GM18870 (cell line): Measurements from ENCODE around the gene KATNAL2.
"Not testable (repeated sequence)": the region's sequence is repeated elsewhere in the genome, so short reads cannot be mapped to it uniquely, and the experiment has no call there.

ENCODE experiments used
- ATAC-seq: cut with Tn5 transposase; IDR thresholded peaks from one replicate; pipeline ENCODE4 v1.9.1; 2021; ENCODE audit warnings: moderate library complexity; ENCODE audit not compliant: unreplicated experiment

The KATNAL2 gene

GRCh38 chr18:47032945-47033344 lies 115.5 kb downstream of the KATNAL2 start:
- ATAC-seq, result no peak

- ATAC-seq, result not testable (repeated sequence)
Measured at GRCh38 chr18:47034591-47034990, 117.2 kb downstream of the KATNAL2 start.

GRCh38 chr18:47035156-47035671 lies 117.8 kb downstream of the KATNAL2 start, which contains the start of gene ELOA2:
ELOA2 (minus strand) TSS chr18:47035621; CDS start chr18:47035264, 357 bp downstream.
- ATAC-seq, result no peak

DNA sequence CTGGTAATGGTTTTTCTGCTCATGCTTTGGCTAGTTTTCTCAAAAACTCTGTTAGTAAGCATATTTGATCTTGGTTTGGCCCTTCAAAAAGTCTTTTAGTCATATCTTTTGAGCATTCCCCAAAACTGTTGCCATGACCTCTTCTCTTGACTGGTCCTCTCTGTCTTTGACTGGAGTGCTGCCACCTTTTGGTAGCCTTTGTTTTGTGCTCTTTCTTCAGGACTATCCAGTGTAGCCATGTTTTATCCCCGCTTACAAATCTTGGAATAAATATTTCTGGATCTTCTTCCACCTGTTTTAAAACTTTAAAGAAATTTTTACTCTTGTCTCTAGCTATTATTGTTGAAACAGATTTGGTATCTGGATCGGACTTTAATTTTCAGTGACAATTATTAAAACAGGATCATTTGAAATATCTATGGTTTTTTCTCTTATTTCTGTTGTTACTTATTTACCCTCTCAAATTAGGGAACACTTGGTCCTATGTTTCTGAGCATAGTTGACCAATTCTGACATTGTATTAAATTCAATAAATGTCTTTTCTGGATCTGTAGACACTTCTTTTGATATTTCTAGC lies 119.0 kb downstream of the KATNAL2 start:
- no peak for ATAC-seq

GRCh38 chr18:47036927-47037578 lies 119.7 kb downstream of the KATNAL2 start:
- no peak for ATAC-seq

DNA sequence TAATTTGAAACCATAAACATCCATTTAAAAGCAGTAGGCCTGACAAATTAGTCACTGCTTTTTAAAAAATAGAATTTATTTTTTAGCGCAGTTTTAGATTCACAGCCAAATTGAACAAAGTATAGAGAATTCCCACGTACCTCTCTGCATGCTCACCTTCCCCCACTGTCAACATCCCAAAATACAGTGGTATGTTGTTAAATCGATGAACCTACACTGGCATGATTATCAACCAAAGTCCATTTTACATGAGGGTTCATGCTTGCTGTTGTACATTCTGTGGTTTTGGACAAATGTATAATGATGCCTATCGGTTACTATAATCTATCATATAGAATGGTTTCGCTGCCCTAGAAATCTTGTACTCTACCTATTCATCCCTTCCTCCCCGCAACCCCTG lies 123.6 kb downstream of the KATNAL2 start:
- ATAC-seq, result no peak

DNA sequence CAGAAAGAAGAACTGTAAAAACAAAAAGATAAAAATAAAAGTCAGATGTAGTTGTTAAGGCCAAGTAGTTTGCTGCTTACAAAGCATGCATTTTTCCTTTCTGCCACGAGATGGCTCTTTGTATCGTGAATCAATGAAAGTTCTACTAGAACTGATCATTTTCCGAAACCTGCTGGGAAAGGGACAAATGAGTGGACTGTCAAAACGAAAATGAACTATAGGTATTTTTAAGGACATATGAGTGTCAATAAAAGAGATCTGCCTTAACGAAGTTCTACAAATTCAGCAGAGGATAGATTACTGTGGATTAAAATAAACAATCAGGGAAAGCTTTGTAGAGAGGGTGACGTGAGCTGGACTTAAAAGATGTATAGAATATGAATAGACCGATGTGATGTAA lies 133.1 kb downstream of the KATNAL2 start:
- no peak for ATAC-seq

GRCh38 chr18:47054369-47054768 lies 137.0 kb downstream of the KATNAL2 start:
- no peak for ATAC-seq

- ATAC-seq, result no peak
Measured at GRCh38 chr18:47062471-47062870, 145.1 kb downstream of the KATNAL2 start.

- no peak for ATAC-seq
Measured at GRCh38 chr18:47063096-47063495, 145.7 kb downstream of the KATNAL2 start.

DNA sequence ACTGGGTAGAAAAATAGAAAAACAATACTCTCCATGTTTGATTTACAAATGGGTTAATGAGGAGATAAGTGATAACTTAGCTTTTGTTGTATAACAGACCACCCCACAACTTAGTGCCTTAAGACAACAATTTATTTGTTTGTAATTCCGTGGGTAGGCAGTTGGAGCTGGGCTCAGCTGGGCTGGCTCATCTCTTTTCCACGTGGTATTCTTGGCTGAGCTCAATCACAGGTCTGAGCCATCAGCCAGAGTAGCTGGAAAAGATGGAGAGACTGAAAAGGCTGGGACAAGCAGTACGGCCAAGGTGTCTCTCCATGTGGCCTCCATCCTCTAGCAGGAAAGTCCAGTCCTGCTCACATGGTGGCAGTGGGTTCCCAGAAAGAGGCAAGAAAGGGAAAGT lies 150.2 kb downstream of the KATNAL2 start:
- ATAC-seq, result no peak

GRCh38 chr18:47075098-47075883 lies 157.9 kb downstream of the KATNAL2 start:
- no peak for ATAC-seq

GRCh38 chr18:47077111-47077510 lies 159.7 kb downstream of the KATNAL2 start:
- no peak for ATAC-seq

- ATAC-seq, result no peak
Measured at GRCh38 chr18:47080872-47081271, 163.5 kb downstream of the KATNAL2 start.

GRCh38 chr18:47081578-47081977 lies 164.2 kb downstream of the KATNAL2 start:
- ATAC-seq, result no peak

DNA sequence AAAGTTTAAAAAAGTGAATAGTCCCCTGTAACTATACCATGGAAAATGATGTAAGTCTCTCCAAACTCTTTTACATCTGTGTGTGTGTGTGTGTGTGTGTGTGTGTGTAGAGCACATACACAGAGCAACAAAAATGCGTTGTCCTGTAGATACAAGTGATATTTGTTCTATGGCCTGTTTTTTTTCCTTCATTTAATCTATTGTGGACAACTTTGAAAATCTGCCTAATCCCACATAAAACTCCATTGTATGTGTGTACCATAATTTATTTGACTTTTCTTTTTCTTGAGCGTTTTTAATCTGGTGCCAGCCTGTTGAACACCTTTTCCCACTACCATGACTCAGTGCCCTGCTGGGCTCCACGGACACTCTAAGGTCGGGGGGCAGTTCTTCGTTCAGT lies 170.3 kb downstream of the KATNAL2 start:
- ATAC-seq, result no peak

- no peak for ATAC-seq
Measured at GRCh38 chr18:47095810-47096209, 178.4 kb downstream of the KATNAL2 start.

DNA sequence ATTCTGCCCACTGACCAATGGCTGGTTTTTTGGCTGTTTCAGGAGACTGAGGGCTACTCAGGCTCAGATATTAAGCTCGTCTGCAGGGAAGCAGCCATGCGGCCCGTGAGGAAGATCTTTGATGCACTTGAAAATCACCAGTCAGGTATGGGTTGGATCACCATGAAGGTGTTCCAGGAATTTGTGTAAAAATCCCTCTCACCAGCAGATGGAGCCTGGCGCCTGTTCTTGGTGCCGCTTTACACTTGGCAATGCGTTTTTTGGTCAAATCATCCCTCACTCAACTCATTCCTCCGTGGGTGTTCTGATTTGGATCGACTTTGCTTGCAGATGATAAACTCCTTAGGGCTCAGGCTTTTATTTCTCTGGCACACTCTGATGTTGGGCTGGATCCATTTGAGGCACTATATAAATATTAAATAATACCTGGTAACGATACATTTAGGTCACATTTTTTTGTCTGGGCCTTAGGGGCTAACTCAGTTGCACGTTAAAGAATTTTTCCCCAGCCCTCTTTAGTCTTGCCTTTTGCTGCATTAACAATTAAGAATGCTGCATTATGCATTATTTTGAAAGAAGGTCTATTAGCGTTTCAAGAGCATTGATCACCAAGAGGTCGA lies 182.9 kb downstream of the KATNAL2 start:
- ATAC-seq, result no peak

DNA sequence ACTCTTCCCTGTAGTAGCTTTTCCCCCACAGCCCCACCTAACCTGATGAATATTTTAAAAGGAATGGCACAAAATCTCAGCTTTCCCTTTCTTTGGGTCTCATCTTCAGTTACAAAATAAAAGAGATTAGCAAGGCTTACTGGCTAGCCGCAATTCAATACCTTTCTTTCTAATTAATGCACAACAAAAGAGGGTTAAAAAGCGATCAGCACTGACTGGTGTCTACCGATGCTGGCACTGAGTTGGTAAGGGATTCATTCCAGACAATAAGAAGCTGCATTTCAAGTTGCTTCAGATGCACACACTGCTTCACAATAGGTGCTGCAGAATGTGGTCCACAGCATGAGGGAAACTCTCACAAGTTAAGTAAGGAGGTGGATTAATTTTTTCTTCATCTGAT lies 191.0 kb downstream of the KATNAL2 start:
- no peak for ATAC-seq

- no peak for ATAC-seq
Measured at GRCh38 chr18:47108998-47109405, 191.6 kb downstream of the KATNAL2 start.

- no peak for ATAC-seq
Measured at GRCh38 chr18:47109720-47110119, 192.3 kb downstream of the KATNAL2 start.
